AG10803 (cell line): ENCODE data around the gene EIF1B.

ENCODE experiments used
- DNase-seq: peaks from one replicate; pipeline ENCODE4 v3.0.0; 2010; ENCODE audit warnings: low read depth
- H3K4me3 ChIP-seq: 2 replicates; pipeline ENCODE4 v1.5.1; 2011; ENCODE audit warnings: mild to moderate bottlenecking, low read length, control low read depth
- TF ChIP-seq, protein P1 (sequence below): conservative IDR thresholded peaks from 2 replicates; pipeline ENCODE4 v1.5.1; 2011; ENCODE audit warnings: mild to moderate bottlenecking, low read length, control low read depth, inconsistent platforms

The EIF1B gene

DNA sequence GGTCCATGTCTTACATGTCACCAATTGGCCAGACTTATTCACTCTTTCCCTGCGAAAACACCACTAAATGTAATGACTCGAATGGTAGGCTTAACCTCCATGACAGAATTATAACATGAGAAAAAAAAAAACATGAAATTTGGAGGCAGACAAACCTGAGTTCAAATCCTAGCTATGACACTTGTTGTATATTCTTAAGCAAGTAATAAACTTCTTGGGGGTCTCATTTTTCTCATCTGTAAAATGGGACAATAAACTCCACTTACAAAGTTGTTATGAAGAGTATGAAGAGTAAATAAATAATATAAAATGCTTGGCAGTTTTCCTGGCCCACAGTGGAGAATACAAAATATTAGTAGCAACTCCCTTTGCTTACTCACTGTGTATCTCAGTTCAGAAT is 11.4 kb upstream of the EIF1B start:
- TF ChIP-seq, protein P1, sequence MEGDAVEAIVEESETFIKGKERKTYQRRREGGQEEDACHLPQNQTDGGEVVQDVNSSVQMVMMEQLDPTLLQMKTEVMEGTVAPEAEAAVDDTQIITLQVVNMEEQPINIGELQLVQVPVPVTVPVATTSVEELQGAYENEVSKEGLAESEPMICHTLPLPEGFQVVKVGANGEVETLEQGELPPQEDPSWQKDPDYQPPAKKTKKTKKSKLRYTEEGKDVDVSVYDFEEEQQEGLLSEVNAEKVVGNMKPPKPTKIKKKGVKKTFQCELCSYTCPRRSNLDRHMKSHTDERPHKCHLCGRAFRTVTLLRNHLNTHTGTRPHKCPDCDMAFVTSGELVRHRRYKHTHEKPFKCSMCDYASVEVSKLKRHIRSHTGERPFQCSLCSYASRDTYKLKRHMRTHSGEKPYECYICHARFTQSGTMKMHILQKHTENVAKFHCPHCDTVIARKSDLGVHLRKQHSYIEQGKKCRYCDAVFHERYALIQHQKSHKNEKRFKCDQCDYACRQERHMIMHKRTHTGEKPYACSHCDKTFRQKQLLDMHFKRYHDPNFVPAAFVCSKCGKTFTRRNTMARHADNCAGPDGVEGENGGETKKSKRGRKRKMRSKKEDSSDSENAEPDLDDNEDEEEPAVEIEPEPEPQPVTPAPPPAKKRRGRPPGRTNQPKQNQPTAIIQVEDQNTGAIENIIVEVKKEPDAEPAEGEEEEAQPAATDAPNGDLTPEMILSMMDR, result no peak
- no peak for DNase-seq
- H3K4me3 ChIP-seq, result no peak overlapping the region

DNA sequence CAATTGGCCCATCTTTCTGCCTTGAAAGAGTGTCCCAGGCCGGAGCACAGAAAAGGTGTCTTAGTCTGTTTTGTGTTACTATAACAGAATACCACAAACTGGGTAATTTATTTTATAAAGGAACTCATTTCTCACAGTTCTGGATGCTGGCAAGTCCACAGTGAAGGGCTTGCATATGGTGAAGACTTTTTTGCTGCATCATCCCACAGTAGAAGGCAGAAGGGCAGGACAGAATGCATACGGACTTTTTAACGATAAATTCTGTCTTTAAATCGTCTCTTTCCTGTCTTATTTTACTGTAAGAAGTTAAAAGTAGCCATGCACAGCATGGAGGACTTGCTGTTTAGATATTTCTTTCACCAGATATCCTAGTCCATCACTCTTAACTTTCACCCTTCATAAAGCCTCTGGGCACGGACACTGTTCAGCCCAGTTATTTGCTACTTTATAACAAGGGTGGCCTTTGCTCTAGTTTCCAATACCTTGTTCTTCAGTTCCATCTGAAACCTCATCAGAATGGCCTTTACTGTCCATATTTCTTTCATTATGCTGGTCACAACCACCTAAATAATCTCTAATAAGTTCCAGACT is 10.3 kb upstream of the EIF1B start:
- peak; percentile 9 for DNase-seq
- TF ChIP-seq, protein P1, result no peak
- H3K4me3 ChIP-seq, result no peak overlapping the region

- DNase-seq, result peak; percentile 93
- no peak overlapping the region for H3K4me3 ChIP-seq
- TF ChIP-seq, protein P1, result no peak
Measured at GRCh38 chr3:40299721-40300335, 9.7 kb upstream of the EIF1B start.

GRCh38 chr3:40302784-40303183 is 6.7 kb upstream of the EIF1B start:
- TF ChIP-seq, protein P1, result no peak
- no peak overlapping the region for H3K4me3 ChIP-seq
- DNase-seq, result peak; percentile 44

DNA sequence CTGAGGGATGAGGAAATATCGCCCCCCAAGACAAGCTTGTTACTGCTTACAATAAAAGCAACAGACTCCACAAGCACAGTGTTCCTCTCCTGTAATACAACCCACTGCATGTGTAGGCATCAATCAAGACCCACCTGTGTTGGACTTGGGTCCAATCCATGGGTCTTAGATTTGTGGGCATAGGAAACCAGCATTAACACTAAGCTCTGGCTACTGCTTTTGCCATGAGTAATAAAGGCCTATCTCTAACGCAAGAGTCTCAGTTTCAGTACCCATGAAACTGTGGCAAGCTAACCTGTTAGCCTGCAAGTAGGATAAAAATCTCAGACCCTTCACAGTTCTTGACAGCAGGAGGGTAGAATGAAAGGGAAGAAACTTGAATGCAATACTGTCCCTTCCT is 5.2 kb upstream of the EIF1B start:
- H3K4me3 ChIP-seq, result no peak overlapping the region
- TF ChIP-seq, protein P1, result no peak
- DNase-seq, result no peak

DNA sequence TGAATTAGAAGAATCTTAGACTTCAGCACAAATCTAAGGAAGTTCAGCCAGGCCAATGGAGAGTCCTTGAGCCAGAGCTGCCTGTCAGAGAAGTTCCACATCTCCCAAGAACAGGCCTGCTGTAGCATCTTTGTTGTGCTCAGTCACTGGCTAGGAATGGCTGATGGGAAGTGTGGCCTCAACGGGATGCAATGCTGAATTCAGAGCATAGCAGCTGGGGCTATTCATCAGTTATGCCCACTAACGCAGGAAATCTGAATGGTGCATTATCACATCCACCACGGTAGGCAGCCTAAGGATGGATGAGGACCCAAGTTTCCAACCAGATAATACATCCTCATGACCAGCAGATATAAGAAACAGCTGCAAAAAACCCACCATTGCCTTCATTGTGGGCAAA is 3.2 kb upstream of the EIF1B start:
- peak; percentile 57 for DNase-seq
- no peak overlapping the region for H3K4me3 ChIP-seq
- TF ChIP-seq, protein P1, result no peak

DNA sequence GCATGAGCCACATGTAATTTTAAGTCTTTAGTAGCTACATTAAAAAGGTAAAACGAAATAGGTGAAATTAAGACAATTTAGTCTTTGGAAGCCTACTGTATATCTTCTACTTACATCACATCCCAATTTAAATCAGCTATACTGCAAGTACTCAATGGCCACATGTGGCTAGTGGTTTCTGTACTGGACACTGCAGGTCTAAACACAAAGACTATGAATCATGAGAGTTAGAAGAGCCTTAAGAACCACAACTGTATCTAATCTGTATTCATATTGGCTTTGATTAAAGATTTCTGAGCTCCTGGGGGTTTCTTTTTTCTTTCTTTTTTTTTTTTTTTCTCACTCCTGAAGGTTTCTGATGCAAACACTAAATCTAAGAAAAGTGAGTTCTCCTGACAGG is 2.3 kb upstream of the EIF1B start:
- DNase-seq, result no peak
- TF ChIP-seq, protein P1, result no peak
- H3K4me3 ChIP-seq, result no peak overlapping the region
